BLaER1 treated with 17β-estradiol and CSF1 and Interleukin-3, amounts not matched to agents 10 nM and 100 nM (cell line): ENCODE results near the gene FPGS.

Experiments
- H3K27ac ChIP-seq, 11 experiments: shearing (Covaris generic); formaldehyde crosslinking; 2 replicates each; pipeline ENCODE4 v1.8.1; 2022
- H3K27me3 ChIP-seq, 11 experiments: shearing (Covaris generic); formaldehyde crosslinking; 2 replicates each; pipeline ENCODE4 v1.8.1; 2022
- H3K36me3 ChIP-seq, 11 experiments: shearing (Covaris generic); formaldehyde crosslinking; 2 replicates each; pipeline ENCODE4 v1.8.1; 2022
- H3K4me1 ChIP-seq, 10 experiments: shearing (Covaris generic); formaldehyde crosslinking; 2 replicates each; pipeline ENCODE4 v1.8.1; 2022
- H3K4me2 ChIP-seq, 11 experiments: shearing (Covaris generic); formaldehyde crosslinking; 2 replicates each; pipeline ENCODE4 v1.8.1; 2022
- H3K4me3 ChIP-seq, 10 experiments: shearing (Covaris generic); formaldehyde crosslinking; 2 replicates each; pipeline ENCODE4 v1.8.1; 2022
- H3K9ac ChIP-seq, 11 experiments: shearing (Covaris generic); formaldehyde crosslinking; 2 replicates each; pipeline ENCODE4 v1.8.1; 2022
- H3K9me3 ChIP-seq, 11 experiments: shearing (Covaris generic); formaldehyde crosslinking; replicated peaks in 1 of 11; 2 replicates each; pipeline ENCODE4 v1.8.1; 2022
- H4K20me1 ChIP-seq, 11 experiments: shearing (Covaris generic); formaldehyde crosslinking; 2 replicates each; pipeline ENCODE4 v1.8.1; 2022
- Cebpa-rat ChIP-seq, 11 experiments: shearing (Covaris generic); IDR thresholded peaks; 2 replicates each; pipeline ENCODE4 v1.8.1; 2022

FPGS gene

DNA sequence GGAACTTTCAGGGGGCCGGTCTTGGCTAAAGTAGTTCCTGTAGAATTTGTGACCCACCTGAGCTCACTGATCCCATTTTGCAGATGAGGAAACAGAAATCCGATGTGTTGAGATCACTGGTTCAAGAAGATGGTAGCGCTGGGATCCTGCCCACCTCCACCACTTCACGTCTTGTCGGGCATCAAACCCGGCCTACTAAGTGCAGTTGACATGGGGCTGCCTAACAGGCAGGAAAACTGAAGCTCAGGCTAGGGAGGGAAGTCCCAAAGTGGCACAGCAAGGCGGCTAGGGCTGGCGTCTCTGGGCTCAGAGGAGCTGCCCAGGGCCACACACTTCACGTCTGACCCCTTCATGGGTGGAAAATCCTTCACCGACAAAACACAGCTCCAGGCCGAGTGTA, 52.3 kb downstream of the FPGS start:
- Histone ChIP-seq H3K27me3 (no peaks in the 10 kb centered on the region), H3K4me3 (peak overlapping the region in 9 of 10 experiments; percentile 80 to 98 (median 89); a peak in 14 of 20 replicates), H3K4me1 (peaks cover 75 to 86% (median 80%) of the 10 kb centered on the region in 10 experiments), H3K9me3 (peaks cover 10 to 17% (median 13%) of the 10 kb centered on the region in 11 experiments), H3K9ac (peak overlapping the region; percentile 32 to 86 (median 82); a peak in 17 of 22 replicates), H3K36me3 (peaks cover 24 to 30% (median 28%) of the 10 kb centered on the region in 11 experiments), H3K27ac (peak overlapping the region; percentile 53 to 95 (median 70); a peak in 21 of 22 replicates), H3K4me2 (peak overlapping the region; percentile 81 to 100 (median 94)), H4K20me1 (peaks cover 0 to 28% (median 5%) of the 10 kb centered on the region in 11 experiments; a peak in 11 of 22 replicates)
- TF ChIP-seq Cebpa-rat (IDR thresholded peaks at IDR 0.05), result no peak

DNA sequence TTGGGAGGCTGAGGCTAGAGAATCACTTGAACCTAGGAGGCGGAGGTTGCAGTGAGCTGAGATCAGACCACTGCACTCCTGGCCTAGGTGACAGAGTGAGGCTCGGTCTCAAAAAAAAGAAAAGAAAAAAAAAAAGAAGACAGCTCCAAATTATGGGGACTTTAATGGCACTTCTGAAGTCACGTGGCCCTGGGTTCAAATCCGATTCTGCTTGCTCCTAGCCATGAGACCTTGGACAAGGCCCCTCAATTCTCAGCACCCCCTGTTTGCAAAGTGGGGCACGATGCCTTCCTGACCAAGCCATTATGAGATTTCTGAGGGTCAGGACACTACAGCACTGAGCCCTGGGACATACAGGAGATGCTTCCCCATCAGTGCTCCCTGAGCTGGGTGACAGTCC, 52.8 kb downstream of the FPGS start:
- Histone ChIP-seq H3K36me3 (peaks cover 18 to 24% (median 23%) of the 10 kb centered on the region in 11 experiments), H3K27ac (peak overlapping the region in 10 of 11 experiments; percentile 64 to 95 (median 74); a peak in 18 of 22 replicates), H3K4me1 (peaks cover 81 to 92% (median 84%) of the 10 kb centered on the region in 10 experiments), H4K20me1 (peaks cover 0 to 22% (median 5%) of the 10 kb centered on the region in 11 experiments; a peak in 10 of 22 replicates), H3K4me2 (peak overlapping the region; percentile 81 to 100 (median 94)), H3K9ac (peak overlapping the region in 9 of 11 experiments; percentile 55 to 86 (median 83); a peak in 13 of 22 replicates), H3K9me3 (peaks cover 4 to 11% (median 8%) of the 10 kb centered on the region in 11 experiments), H3K4me3 (peak overlapping the region in 2 of 10 experiments; percentile 81 to 94; a peak in 2 of 20 replicates), H3K27me3 (no peaks in the 10 kb centered on the region)
- TF ChIP-seq Cebpa-rat (IDR thresholded peaks at IDR 0.05), result no peak

DNA sequence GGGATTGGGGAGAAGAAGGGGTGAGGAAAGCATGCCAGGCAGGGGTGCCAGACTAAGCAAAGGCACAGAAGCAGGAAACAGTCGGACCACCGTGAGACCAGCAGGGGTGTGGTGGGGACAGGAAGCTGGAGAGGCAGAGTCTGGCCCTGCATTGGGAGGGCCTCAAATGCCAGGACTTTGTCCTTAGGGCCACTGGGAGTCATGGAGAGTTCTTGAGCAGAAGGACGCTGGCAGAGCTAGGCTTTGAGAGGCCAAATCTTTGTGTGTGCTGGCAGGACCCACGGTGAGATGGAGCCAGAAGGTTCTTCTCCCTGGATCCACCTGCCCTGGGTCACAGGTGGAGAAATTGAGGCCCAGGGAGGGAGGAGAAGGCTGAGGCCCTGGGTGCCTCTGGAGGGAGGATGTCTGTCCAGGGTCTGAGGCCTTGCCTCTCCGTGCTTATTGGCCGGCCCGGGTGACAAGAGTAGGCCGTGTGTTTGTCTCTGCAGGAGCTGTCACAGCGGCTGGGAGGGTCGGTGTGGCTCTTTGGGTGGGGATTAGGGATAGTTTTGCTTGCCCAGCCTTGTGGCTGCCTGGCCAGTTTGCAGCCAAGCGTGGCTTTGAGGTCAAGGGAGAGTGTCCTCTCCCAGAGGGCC, 53.5 kb downstream of the FPGS start:
- peaks cover 83 to 98% (median 88%) of the 10 kb centered on the region in 10 experiments for H3K4me1 ChIP-seq
- peaks cover 11 to 17% (median 16%) of the 10 kb centered on the region in 11 experiments; a peak in 21 of 22 replicates for H3K36me3 ChIP-seq
- H3K9me3 ChIP-seq, result peaks cover 0 to 5% (median under 1%) of the 10 kb centered on the region in 11 experiments; a peak in 11 of 22 replicates
- no peaks in the 10 kb centered on the region for H3K27me3 ChIP-seq
- peaks cover 0 to 21% (median 5%) of the 10 kb centered on the region in 11 experiments; a peak in 10 of 22 replicates for H4K20me1 ChIP-seq
- TF ChIP-seq Cebpa-rat (IDR thresholded peaks at IDR 0.05), result no peak
- peak overlapping the region; percentile 26 to 86 (median 62); a peak in 20 of 22 replicates for H3K9ac ChIP-seq
- H3K4me3 ChIP-seq, result peak overlapping the region in 2 of 10 experiments; percentile 9 to 33; a peak in 2 of 20 replicates
- H3K27ac ChIP-seq, result peak overlapping the region; percentile 36 to 95 (median 70); a peak in 20 of 22 replicates
- H3K4me2 ChIP-seq, result peak overlapping the region; percentile 81 to 100 (median 94)

DNA sequence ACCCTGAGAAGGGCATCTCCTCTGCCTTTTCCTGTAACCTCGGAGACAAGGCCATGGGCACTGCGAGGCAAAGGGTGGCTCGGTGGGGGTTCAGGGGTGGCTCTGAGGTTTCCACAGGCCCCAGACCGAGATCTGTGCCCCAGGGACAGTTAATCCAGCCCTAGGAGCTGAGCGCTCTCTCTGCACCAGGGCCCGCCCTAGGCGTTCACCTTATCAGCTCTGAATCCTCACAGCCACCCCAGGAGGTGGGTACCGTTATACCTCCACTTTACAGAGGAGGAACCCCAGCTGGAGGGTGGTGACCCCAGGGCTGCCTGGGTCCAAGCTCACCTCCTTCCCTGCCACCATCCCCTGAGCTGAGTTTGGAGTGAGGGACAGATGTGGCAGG, 54.0 kb downstream of the FPGS start:
- Histone ChIP-seq H3K9ac (peak overlapping the region; percentile 26 to 86 (median 62); a peak in 20 of 22 replicates), H3K36me3 (peaks cover 6 to 13% (median 11%) of the 10 kb centered on the region in 11 experiments; a peak in 19 of 22 replicates), H3K4me1 (peaks cover 83 to 98% (median 89%) of the 10 kb centered on the region in 10 experiments), H3K27ac (peak overlapping the region; percentile 36 to 95 (median 70); a peak in 20 of 22 replicates), H3K9me3 (no peaks in the 10 kb centered on the region), H4K20me1 (peaks cover 0 to 18% (median 5%) of the 10 kb centered on the region in 11 experiments; a peak in 10 of 22 replicates), H3K27me3 (no peaks in the 10 kb centered on the region), H3K4me2 (peak overlapping the region; percentile 81 to 100 (median 94)), H3K4me3 (peak overlapping the region in 2 of 10 experiments; percentile 9 to 33; a peak in 3 of 20 replicates)
- no peak for TF ChIP-seq Cebpa-rat (IDR thresholded peaks at IDR 0.05)

DNA sequence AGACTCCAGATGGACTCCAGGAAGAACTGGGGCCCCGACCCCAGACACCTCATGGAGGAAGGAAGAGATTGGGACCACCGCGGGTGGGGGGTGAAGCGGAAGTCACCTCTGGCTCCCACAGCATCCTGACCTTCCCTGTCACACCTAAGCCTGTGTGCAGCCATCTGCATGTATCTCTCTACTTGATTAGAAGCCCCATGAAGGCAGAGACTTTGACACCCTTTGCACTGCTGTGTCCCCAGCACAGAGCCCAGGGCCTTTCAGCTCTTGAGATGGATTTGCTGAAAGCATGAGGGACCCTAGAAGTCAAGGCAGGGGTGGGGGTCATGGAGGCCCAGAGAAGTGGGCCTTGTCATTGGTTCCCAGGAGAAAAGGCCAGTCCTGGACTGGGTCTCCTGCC, 54.6 kb downstream of the FPGS start:
- Histone ChIP-seq H3K27ac (peak overlapping the region; percentile 25 to 95 (median 70); a peak in 20 of 22 replicates), H3K4me3 (peak overlapping the region in 1 of 10 experiments; percentile 33; a peak in 3 of 20 replicates), H3K4me2 (peak overlapping the region; percentile 81 to 100 (median 94)), H3K36me3 (peaks cover 4 to 8% (median 6%) of the 10 kb centered on the region in 11 experiments; a peak in 16 of 22 replicates), H3K9ac (peak overlapping the region in 10 of 11 experiments; percentile 43 to 86 (median 63); a peak in 17 of 22 replicates), H3K27me3 (no peaks in the 10 kb centered on the region), H4K20me1 (peaks cover 0 to 13% (median 4%) of the 10 kb centered on the region in 11 experiments; a peak in 10 of 22 replicates), H3K9me3 (no peaks in the 10 kb centered on the region), H3K4me1 (peaks cover 83 to 98% (median 89%) of the 10 kb centered on the region in 10 experiments)
- TF ChIP-seq Cebpa-rat (IDR thresholded peaks at IDR 0.05), result no peak

DNA sequence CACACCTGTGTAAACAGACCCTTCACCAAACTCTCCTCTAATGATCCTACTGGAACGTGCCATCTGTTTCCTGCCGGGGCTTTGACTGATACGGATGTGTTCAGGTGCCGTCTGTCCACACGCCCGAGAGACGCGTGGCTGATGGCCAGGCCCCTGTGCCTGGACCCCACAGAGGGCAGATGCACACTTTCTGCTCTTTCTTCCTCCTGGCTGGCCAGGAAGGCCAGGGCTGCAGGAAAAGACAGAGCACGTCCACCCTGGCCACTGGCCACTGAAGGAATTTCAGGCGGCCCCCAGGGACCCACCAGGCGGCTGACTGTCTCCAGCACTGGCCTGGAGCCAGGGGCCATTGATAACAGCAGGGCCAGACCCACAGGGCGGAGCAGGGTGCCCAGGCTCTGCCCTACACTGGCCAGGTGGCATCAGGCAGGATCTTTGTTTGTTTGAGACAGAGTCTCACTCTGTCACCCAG, 55.4 kb downstream of the FPGS start:
- Histone ChIP-seq H3K9me3 (no peaks in the 10 kb centered on the region), H3K4me3 (peak overlapping the region in 1 of 10 experiments; percentile 33; a peak in 1 of 20 replicates), H3K9ac (peak overlapping the region; percentile 16 to 86 (median 52); a peak in 19 of 22 replicates), H3K27me3 (no peaks in the 10 kb centered on the region), H3K4me2 (peak overlapping the region; percentile 81 to 100 (median 94)), H3K27ac (peak overlapping the region; percentile 25 to 95 (median 70); a peak in 20 of 22 replicates), H4K20me1 (peaks cover 0 to 6% (median 0%) of the 10 kb centered on the region in 11 experiments; a peak in 9 of 22 replicates), H3K4me1 (peaks cover 83 to 98% (median 89%) of the 10 kb centered on the region in 10 experiments), H3K36me3 (peaks cover 0 to 2% (median 0%) of the 10 kb centered on the region in 11 experiments; a peak in 1 of 22 replicates)
- no peak for TF ChIP-seq Cebpa-rat (IDR thresholded peaks at IDR 0.05)

DNA sequence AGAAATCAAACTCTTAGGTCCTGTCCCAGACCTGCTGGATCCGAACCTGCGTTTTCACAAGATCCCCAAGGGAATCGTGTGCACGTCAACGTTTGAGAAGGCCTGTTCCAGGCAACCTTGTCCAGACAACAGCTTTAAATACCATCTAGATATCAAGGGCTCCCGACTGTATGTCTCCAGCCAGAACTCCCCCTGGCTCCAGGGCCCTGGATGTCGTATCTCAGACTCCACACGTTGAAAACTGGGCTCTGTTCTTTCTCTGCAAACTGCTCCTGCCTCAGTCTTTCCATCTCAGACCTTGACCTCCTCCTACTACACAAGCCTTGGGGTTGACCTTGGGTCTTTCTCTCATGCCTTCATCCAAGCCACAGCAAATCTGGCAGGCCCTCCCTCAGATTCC, 57.6 kb downstream of the FPGS start:
- no peaks in the 10 kb centered on the region for H3K36me3 ChIP-seq
- H3K4me3 ChIP-seq, result no peak overlapping the region
- peaks cover 96 to 100% (median 100%) of the 10 kb centered on the region in 10 experiments for H3K4me1 ChIP-seq
- H3K9ac ChIP-seq, result peak overlapping the region in 3 of 11 experiments; percentile 8 to 35 (median 14); a peak in 2 of 22 replicates
- peak overlapping the region in 10 of 11 experiments; percentile 5 to 96 (median 92); a peak in 17 of 22 replicates for H3K27ac ChIP-seq
- H3K4me2 ChIP-seq, result peak overlapping the region; percentile 21 to 100 (median 88); a peak in 18 of 22 replicates
- TF ChIP-seq Cebpa-rat (IDR thresholded peaks at IDR 0.05), result no peak
- H4K20me1 ChIP-seq, result no peaks in the 10 kb centered on the region
- H3K9me3 ChIP-seq, result no peaks in the 10 kb centered on the region
- H3K27me3 ChIP-seq, result no peaks in the 10 kb centered on the region

DNA sequence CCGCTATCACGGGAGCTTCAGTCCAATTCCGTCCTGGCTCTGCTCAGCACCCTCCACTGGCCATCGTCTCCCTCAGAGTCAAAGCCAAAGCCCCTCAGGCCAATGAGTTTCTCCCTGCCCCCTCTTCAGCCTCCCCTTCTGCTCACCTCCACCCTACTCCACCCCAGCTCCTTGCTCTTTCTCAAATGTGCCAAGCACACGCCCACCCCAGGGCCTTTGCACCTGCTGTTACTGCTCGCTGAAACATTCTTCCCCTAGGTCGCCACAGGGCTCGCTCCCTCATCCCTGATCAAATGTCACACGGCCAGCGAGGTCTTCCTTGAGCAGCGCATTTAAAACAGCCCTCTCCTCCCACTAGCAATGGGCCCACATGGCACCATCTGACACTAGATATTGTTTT, 58.1 kb downstream of the FPGS start:
- Histone ChIP-seq H3K9ac (peak overlapping the region in 4 of 11 experiments; percentile 6 to 83 (median 48); a peak in 4 of 22 replicates), H3K27me3 (no peaks in the 10 kb centered on the region), H3K9me3 (no peaks in the 10 kb centered on the region), H3K36me3 (no peaks in the 10 kb centered on the region), H3K27ac (peak overlapping the region in 9 of 11 experiments; percentile 85 to 96 (median 92); a peak in 19 of 22 replicates), H3K4me3 (no peak overlapping the region; a peak in 1 of 20 replicates), H3K4me2 (peak overlapping the region; percentile 66 to 100 (median 88)), H3K4me1 (peaks cover 96 to 100% (median 100%) of the 10 kb centered on the region in 10 experiments), H4K20me1 (no peaks in the 10 kb centered on the region)
- no peak for TF ChIP-seq Cebpa-rat (IDR thresholded peaks at IDR 0.05)
